GM23338 (cell line): ENCODE measurements around the gene CYB561D1. TPM values are rescaled to one million over a fixed set of nuclear protein-coding genes. Genes with fewer than 3 reads are reported as not detected.
A peak's percentile ranks its signal among the peaks of the same experiment; 100 is the strongest.

ENCODE experiments used
- ATAC-seq: fragments of 200-7000 bp; cut with Tn5 transposase; 3 replicates; pipeline ENCODE4 v1.9.1; 2020
- DNase-seq: peaks from one replicate; pipeline ENCODE4 v3.0.0-alpha.2; 2015; ENCODE audit warnings: low spot score
- H2AFZ ChIP-seq: fragments of 200-600 bp; sonication (generic); 2 replicates; pipeline ENCODE4 v1.8.0; 2016; ENCODE audit warnings: antibody characterized with exemption, mild to moderate bottlenecking, moderate library complexity
- H3F3A ChIP-seq: fragments of 200-600 bp; sonication (generic); replicated peaks from 2 replicates; pipeline ENCODE4 v1.8.0; 2017; ENCODE audit warnings: antibody characterized with exemption, mixed run types, low read depth
- H3K27ac ChIP-seq: fragments of 200-600 bp; sonication (generic); 2 replicates; pipeline ENCODE4 v1.6.1; 2016; ENCODE audit warnings: low read depth
- H3K27me3 ChIP-seq: fragments of 200-600 bp; sonication (generic); 2 replicates; pipeline ENCODE4 v1.8.0; 2016; ENCODE audit warnings: mild to moderate bottlenecking, mixed run types, moderate library complexity; ENCODE audit not compliant: insufficient read depth
- H3K36me3 ChIP-seq: fragments of 200-600 bp; sonication (generic); 2 replicates; pipeline ENCODE4 v1.8.0; 2016; ENCODE audit warnings: mild to moderate bottlenecking; ENCODE audit not compliant: insufficient read depth
- H3K4me1 ChIP-seq: fragments of 200-600 bp; sonication (generic); 2 replicates; pipeline ENCODE4 v1.8.0; 2016; ENCODE audit warnings: mild to moderate bottlenecking, moderate library complexity; ENCODE audit not compliant: insufficient read depth
- H3K4me2 ChIP-seq: fragments of 200-600 bp; sonication (generic); 2 replicates; pipeline ENCODE4 v1.7.1; 2017; ENCODE audit warnings: mixed run types
- H3K4me3 ChIP-seq: fragments of 200-600 bp; sonication (generic); 2 replicates; pipeline ENCODE4 v1.6.1; 2016; ENCODE audit warnings: mixed run types
- H3K79me2 ChIP-seq: fragments of 200-600 bp; sonication (generic); replicated peaks from 2 replicates; pipeline ENCODE4 v1.8.0; 2017; ENCODE audit warnings: mild to moderate bottlenecking; ENCODE audit not compliant: insufficient read depth
- H3K9me2 ChIP-seq: fragments of 200-600 bp; sonication (generic); 2 replicates; pipeline ENCODE4 v1.8.0; 2017; ENCODE audit not compliant: insufficient read depth
- H4K20me1 ChIP-seq: fragments of 200-600 bp; sonication (generic); replicated peaks from 2 replicates; pipeline ENCODE4 v1.8.0; 2017; ENCODE audit warnings: mild to moderate bottlenecking; ENCODE audit not compliant: insufficient read depth
- H3K27ac Mint-ChIP-seq: 2 replicates; pipeline ENCODE4 v1.8.0; 2020; ENCODE audit warnings: inconsistent platforms, mild to moderate bottlenecking, moderate library complexity, mixed read lengths
- H3K27me3 Mint-ChIP-seq: 3 replicates; pipeline ENCODE4 v1.8.0; 2022; ENCODE audit warnings: low read depth, mild to moderate bottlenecking, moderate library complexity, mixed read lengths, inconsistent platforms; ENCODE audit not compliant: insufficient read depth, poor library complexity
- H3K36me3 Mint-ChIP-seq: 3 replicates; pipeline ENCODE4 v1.8.0; 2021; ENCODE audit warnings: low read depth, mild to moderate bottlenecking, inconsistent platforms, moderate library complexity, mixed read lengths
- H3K4me1 Mint-ChIP-seq: 3 replicates; pipeline ENCODE4 v1.8.0; 2020; ENCODE audit warnings: mild to moderate bottlenecking, inconsistent platforms, mixed read lengths
- H3K4me3 Mint-ChIP-seq: 3 replicates; pipeline ENCODE4 v1.8.0; 2021; ENCODE audit warnings: moderate library complexity, mild to moderate bottlenecking, inconsistent platforms, mixed read lengths
- H3K9me3 Mint-ChIP-seq: 3 replicates; pipeline ENCODE4 v1.8.0; 2020; ENCODE audit warnings: moderate library complexity, mild to moderate bottlenecking, inconsistent platforms, mixed read lengths
- CTCF ChIP-seq, 2 experiments: fragments of 200-600 bp in 1 of 2; sonication (generic) in 1 of 2; conservative IDR thresholded peaks; 2 replicates each; pipeline versions ENCODE4 v1.5.1 to v1.6.1; 2016 to 2017; ENCODE audit warnings: antibody characterized with exemption in 2 of 2, low read depth in 2 of 2, mild to moderate bottlenecking in 2 of 2, moderate library complexity in 1 of 2
- JUNB ChIP-seq: IDR thresholded peaks from one replicate; pipeline ENCODE4 v1.6.1; 2016; ENCODE audit warnings: antibody characterized with exemption; ENCODE audit not compliant: unreplicated experiment
- NANOG ChIP-seq: IDR thresholded peaks from 2 replicates; pipeline ENCODE4 v1.6.1; 2016; ENCODE audit warnings: antibody characterized with exemption, borderline replicate concordance
- ZNF331 ChIP-seq: fragments of 250-450 bp; sonication (Bioruptor Pico); IDR thresholded peaks from 2 replicates; pipeline ENCODE4 v1.5.0; 2020; ENCODE audit warnings: low read depth, mild to moderate bottlenecking, moderate library complexity
- polyA plus RNA-seq: library from polyadenylated mRNA; unstranded; fragments of >200 nt; fragmentation: Nextera tagmentation; extraction: Ambion mirVana; gene quantifications from 2 replicates; pipeline ENCODE4 v1.2.1, GENCODE V29; 2016
- total RNA-seq: library from RNA; depleted of rRNA; stranded (reverse); fragments of >200 nt; shearing (Covaris generic); gene quantifications from 2 replicates; pipeline ENCODE4 v1.2.3, GENCODE V29; 2014
- TF ChIP-seq, protein P1 (sequence below): fragments of 250-450 bp; sonication (Bioruptor Pico); IDR thresholded peaks from 2 replicates; pipeline ENCODE4 v1.5.0; 2020; ENCODE audit warnings: mild to moderate bottlenecking, moderate library complexity
- TF ChIP-seq, protein P2 (sequence below): IDR thresholded peaks from 2 replicates; pipeline ENCODE4 v1.6.1; 2016; ENCODE audit warnings: antibody characterized with exemption

Gene CYB561D1
- total and polyA plus RNA-seq, 2 experiments from 2014 or later, result 0.95 to 2.7 TPM

GRCh38 chr1:109546311-109547109 lies 52.6 kb downstream of the CYB561D1 start:
- H3K27ac Mint-ChIP-seq, result peak overlapping the region; percentile 94
- TF ChIP-seq NANOG (no peak), CTCF (conservative IDR thresholded peaks at IDR 0.05; ENCODE audit: low read depth in 2 of 2) (peak; percentile 96 to 99)
- no peaks in the 10 kb centered on the region for H3K36me3 ChIP-seq
- no peaks in the 10 kb centered on the region for H3K9me3 Mint-ChIP-seq
- peaks cover 13% of the 10 kb centered on the region for H4K20me1 ChIP-seq
- no peak overlapping the region; the same call in 1 of the 2 replicates for H2AFZ ChIP-seq
- ATAC-seq (peak; percentile 48), DNase-seq (peak; percentile 97)
- H3K79me2 ChIP-seq, result peaks cover 36% of the 10 kb centered on the region
- no peaks in the 10 kb centered on the region for H3F3A ChIP-seq
- peak overlapping the region; percentile 60 for H3K4me3 Mint-ChIP-seq
- H3K4me3 ChIP-seq, result peak overlapping the region; percentile 91; the same call in 1 of the 2 replicates
- peaks cover 8% of the 10 kb centered on the region for H3K27me3 Mint-ChIP-seq
- H3K4me1 Mint-ChIP-seq, result peaks cover 30% of the 10 kb centered on the region
- peaks cover 14% of the 10 kb centered on the region for H3K4me1 ChIP-seq
- H3K27ac ChIP-seq, result no peak overlapping the region
- H3K4me2 ChIP-seq, result peak overlapping the region; percentile 81
- no peaks in the 10 kb centered on the region for H3K27me3 ChIP-seq
- no peaks in the 10 kb centered on the region for H3K36me3 Mint-ChIP-seq
- no peaks in the 10 kb centered on the region for H3K9me2 ChIP-seq

DNA sequence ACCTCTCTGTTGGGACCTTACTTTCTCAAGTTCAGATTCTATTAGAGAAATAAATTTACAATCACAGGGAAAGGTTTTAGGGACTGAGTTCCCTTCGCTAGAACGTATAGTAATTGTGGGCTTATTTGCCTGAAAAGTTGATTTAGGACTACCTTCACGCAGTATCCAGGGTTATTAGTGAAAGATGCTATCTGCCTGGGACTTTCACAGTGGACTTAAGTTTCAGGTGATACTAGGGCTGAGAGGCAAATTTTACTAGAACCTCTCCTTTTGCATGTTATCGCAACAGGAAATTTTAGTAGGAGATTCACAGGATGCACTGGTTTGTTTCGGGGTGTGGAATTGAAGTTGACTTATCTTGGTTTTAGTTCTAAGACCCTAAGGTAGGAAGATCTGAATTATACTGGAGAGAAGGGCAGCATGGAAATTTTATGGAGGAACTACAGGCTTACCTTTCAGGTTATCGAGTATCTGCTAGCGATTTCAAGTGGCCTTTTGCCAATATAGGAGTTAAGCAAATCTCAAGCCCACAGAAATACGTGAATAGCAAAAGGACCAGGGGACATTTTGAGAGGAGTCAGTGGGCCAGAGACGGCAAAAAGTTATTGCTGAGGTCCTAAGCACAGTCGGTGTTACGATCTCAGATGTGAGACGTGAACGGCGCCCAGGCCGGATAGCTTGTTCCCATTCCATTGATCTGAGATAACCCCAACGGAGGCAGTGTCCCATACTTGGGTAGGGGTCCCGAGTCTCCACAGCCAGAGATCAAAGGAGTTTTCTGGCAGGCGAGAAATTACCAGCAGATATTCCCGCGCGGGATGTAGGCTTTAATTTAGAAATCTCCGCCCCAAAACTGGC lies 53.8 kb downstream of the CYB561D1 start:
- Histone ChIP-seq H3K4me3 (peak overlapping the region; percentile 91), H3K4me2 (peak overlapping the region; percentile 81), H3F3A (no peaks in the 10 kb centered on the region), H4K20me1 (peaks cover 15% of the 10 kb centered on the region), H3K79me2 (peaks cover 47% of the 10 kb centered on the region), H3K4me1 (peaks cover 14% of the 10 kb centered on the region), H3K9me2 (no peaks in the 10 kb centered on the region), H3K36me3 (no peaks in the 10 kb centered on the region), H2AFZ (peak overlapping the region; percentile 52; the same call in 1 of the 2 replicates), H3K27ac (peak overlapping the region; percentile 85), H3K27me3 (no peaks in the 10 kb centered on the region)
- Mint-ChIP-seq H3K27me3 (peaks cover 8% of the 10 kb centered on the region), H3K36me3 (no peaks in the 10 kb centered on the region), H3K4me3 (peak overlapping the region; percentile 90), H3K4me1 (peaks cover 28% of the 10 kb centered on the region), H3K27ac (peak overlapping the region; percentile 98), H3K9me3 (no peaks in the 10 kb centered on the region)
- ATAC-seq, result peak; percentile 7
- DNase-seq, result peak; percentile 40
- TF ChIP-seq ZNF331 (CRISPR knock-in tag) (no peak), JUNB (no peak), CTCF (conservative IDR thresholded peaks at IDR 0.05; ENCODE audit: low read depth in 2 of 2) (no peak)
- TF ChIP-seq, protein P1, sequence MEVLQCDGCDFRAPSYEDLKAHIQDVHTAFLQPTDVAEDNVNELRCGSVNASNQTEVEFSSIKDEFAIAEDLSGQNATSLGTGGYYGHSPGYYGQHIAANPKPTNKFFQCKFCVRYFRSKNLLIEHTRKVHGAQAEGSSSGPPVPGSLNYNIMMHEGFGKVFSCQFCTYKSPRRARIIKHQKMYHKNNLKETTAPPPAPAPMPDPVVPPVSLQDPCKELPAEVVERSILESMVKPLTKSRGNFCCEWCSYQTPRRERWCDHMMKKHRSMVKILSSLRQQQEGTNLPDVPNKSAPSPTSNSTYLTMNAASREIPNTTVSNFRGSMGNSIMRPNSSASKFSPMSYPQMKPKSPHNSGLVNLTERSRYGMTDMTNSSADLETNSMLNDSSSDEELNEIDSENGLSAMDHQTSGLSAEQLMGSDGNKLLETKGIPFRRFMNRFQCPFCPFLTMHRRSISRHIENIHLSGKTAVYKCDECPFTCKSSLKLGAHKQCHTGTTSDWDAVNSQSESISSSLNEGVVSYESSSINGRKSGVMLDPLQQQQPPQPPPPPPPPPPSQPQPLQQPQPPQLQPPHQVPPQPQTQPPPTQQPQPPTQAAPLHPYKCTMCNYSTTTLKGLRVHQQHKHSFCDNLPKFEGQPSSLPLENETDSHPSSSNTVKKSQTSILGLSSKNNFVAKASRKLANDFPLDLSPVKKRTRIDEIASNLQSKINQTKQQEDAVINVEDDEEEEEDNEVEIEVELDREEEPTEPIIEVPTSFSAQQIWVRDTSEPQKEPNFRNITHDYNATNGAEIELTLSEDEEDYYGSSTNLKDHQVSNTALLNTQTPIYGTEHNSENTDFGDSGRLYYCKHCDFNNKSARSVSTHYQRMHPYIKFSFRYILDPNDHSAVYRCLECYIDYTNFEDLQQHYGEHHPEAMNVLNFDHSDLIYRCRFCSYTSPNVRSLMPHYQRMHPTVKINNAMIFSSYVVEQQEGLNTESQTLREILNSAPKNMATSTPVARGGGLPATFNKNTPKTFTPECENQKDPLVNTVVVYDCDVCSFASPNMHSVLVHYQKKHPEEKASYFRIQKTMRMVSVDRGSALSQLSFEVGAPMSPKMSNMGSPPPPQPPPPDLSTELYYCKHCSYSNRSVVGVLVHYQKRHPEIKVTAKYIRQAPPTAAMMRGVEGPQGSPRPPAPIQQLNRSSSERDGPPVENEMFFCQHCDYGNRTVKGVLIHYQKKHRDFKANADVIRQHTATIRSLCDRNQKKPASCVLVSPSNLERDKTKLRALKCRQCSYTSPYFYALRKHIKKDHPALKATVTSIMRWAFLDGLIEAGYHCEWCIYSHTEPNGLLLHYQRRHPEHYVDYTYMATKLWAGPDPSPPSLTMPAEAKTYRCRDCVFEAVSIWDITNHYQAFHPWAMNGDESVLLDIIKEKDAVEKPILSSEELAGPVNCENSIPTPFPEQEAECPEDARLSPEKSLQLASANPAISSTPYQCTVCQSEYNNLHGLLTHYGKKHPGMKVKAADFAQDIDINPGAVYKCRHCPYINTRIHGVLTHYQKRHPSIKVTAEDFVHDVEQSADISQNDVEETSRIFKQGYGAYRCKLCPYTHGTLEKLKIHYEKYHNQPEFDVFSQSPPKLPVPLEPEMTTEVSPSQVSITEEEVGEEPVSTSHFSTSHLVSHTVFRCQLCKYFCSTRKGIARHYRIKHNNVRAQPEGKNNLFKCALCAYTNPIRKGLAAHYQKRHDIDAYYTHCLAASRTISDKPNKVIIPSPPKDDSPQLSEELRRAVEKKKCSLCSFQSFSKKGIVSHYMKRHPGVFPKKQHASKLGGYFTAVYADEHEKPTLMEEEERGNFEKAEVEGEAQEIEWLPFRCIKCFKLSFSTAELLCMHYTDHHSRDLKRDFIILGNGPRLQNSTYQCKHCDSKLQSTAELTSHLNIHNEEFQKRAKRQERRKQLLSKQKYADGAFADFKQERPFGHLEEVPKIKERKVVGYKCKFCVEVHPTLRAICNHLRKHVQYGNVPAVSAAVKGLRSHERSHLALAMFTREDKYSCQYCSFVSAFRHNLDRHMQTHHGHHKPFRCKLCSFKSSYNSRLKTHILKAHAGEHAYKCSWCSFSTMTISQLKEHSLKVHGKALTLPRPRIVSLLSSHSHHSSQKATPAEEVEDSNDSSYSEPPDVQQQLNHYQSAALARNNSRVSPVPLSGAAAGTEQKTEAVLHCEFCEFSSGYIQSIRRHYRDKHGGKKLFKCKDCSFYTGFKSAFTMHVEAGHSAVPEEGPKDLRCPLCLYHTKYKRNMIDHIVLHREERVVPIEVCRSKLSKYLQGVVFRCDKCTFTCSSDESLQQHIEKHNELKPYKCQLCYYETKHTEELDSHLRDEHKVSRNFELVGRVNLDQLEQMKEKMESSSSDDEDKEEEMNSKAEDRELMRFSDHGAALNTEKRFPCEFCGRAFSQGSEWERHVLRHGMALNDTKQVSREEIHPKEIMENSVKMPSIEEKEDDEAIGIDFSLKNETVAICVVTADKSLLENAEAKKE, result no peak
- TF ChIP-seq, protein P2, sequence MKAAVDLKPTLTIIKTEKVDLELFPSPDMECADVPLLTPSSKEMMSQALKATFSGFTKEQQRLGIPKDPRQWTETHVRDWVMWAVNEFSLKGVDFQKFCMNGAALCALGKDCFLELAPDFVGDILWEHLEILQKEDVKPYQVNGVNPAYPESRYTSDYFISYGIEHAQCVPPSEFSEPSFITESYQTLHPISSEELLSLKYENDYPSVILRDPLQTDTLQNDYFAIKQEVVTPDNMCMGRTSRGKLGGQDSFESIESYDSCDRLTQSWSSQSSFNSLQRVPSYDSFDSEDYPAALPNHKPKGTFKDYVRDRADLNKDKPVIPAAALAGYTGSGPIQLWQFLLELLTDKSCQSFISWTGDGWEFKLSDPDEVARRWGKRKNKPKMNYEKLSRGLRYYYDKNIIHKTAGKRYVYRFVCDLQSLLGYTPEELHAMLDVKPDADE, result no peak
